Ascending aorta (tissue), 2 donors: Measurements from ENCODE around the gene TGFA. TPM values are rescaled to one million over a fixed set of nuclear protein-coding genes. Genes with fewer than 3 reads are reported as not detected.

Source experiments
- DNase-seq, 2 donors: peaks; one replicate each; pipeline ENCODE4 v3.0.0-alpha.2; 2019; ENCODE audit warnings: low spot score in 2 of 2
- H3K27ac ChIP-seq, 2 donors: fragments of 200-600 bp; sonication (generic); one replicate each; pipeline ENCODE4 v1.5.1; 2016 to 2017; ENCODE audit warnings: mild to moderate bottlenecking in 1 of 2
- H3K27me3 ChIP-seq: fragments of 200-600 bp; sonication (generic); one replicate; pipeline ENCODE4 v1.5.1; 2017
- H3K36me3 ChIP-seq, 2 donors: fragments of 200-600 bp; sonication (generic); one replicate each; pipeline ENCODE4 v1.5.1; 2016
- H3K4me1 ChIP-seq, 2 donors: fragments of 200-600 bp; sonication (generic); one replicate each; pipeline ENCODE4 v1.5.1; 2016 to 2017; ENCODE audit warnings: mild to moderate bottlenecking in 1 of 2
- H3K4me3 ChIP-seq, 2 donors: fragments of 200-600 bp; sonication (generic); one replicate each; pipeline ENCODE4 v1.5.1; 2016 to 2017; ENCODE audit warnings: mild to moderate bottlenecking in 1 of 2
- H3K9me3 ChIP-seq, 2 donors: fragments of 200-600 bp; sonication (generic); one replicate each; pipeline ENCODE4 v1.5.1; 2016
- CTCF ChIP-seq, 3 experiments: fragments of 200-600 bp in 2 of 3; fragments of 450-650 bp in 1 of 3; sonication (generic) in 2 of 3; IDR thresholded peaks; one replicate each; pipeline ENCODE4 v1.5.1; 2016 to 2019; ENCODE audit warnings: antibody characterized with exemption in 3 of 3, mild to moderate bottlenecking in 1 of 3, moderate library complexity in 1 of 3
- intact Hi-C: fragments of 100-400 bp; cut with DNase I; formaldehyde crosslinking; loops from one replicate; pipeline ENCODE4 v1.15.1; 2023
- total RNA-seq: library from RNA; depleted of rRNA; stranded (reverse); fragments of >200 nt; gene quantifications from one replicate; pipeline ENCODE4 v1.1.0, GENCODE V29; 2016

The TGFA gene
- total RNA-seq, 1 donor from 2014 or later = 1.8 TPM

DNA sequence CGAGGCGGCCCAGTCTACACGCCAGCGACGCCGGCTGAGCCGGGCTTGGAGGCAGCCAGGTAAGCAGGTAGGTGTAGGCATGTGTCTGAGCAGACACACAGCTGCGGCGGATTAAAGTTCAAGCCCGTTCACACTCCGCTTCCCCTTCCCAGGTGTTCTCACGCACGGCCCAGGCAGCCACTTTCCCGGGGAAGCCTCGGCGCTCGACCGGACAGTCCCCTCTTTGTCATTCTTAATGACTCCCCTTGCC, 367 bp downstream of the TGFA start:
- no peaks in the 10 kb centered on the region for H3K36me3 ChIP-seq
- H3K4me3 ChIP-seq = peak overlapping the region; percentile 73 to 89
- no peaks in the 10 kb centered on the region for H3K9me3 ChIP-seq
- H3K27ac ChIP-seq = no peak overlapping the region
- H3K4me1 ChIP-seq = peaks cover 0 to 11% of the 10 kb centered on the region in 2 donors
- intact Hi-C loops = no loop called here
- no peak for DNase-seq
- H3K27me3 ChIP-seq = no peaks in the 10 kb centered on the region
- no peak for TF ChIP-seq CTCF (IDR thresholded peaks at IDR 0.05)

- H3K4me1 ChIP-seq = peaks cover 0 to 11% of the 10 kb centered on the region in 2 donors
- H3K36me3 ChIP-seq = no peaks in the 10 kb centered on the region
- peak overlapping the region; percentile 73 to 89 for H3K4me3 ChIP-seq
- intact Hi-C loops = no loop called here
- no peak for TF ChIP-seq CTCF (IDR thresholded peaks at IDR 0.05)
- H3K27ac ChIP-seq = no peak overlapping the region
- no peaks in the 10 kb centered on the region for H3K27me3 ChIP-seq
- H3K9me3 ChIP-seq = no peaks in the 10 kb centered on the region
- no peak for DNase-seq
Measured at GRCh38 chr2:70552501-70553333, 909 bp downstream of the TGFA start.

- TF ChIP-seq CTCF (IDR thresholded peaks at IDR 0.05) = no peak
- no peaks in the 10 kb centered on the region for H3K36me3 ChIP-seq
- peaks cover 0 to 11% of the 10 kb centered on the region in 2 donors for H3K4me1 ChIP-seq
- H3K27me3 ChIP-seq = no peaks in the 10 kb centered on the region
- intact Hi-C loops = no loop called here
- H3K4me3 ChIP-seq = no peak overlapping the region
- no peaks in the 10 kb centered on the region for H3K9me3 ChIP-seq
- H3K27ac ChIP-seq = no peak overlapping the region
- no peak for DNase-seq
Measured at GRCh38 chr2:70551167-70551566, 2.5 kb downstream of the TGFA start.

DNA sequence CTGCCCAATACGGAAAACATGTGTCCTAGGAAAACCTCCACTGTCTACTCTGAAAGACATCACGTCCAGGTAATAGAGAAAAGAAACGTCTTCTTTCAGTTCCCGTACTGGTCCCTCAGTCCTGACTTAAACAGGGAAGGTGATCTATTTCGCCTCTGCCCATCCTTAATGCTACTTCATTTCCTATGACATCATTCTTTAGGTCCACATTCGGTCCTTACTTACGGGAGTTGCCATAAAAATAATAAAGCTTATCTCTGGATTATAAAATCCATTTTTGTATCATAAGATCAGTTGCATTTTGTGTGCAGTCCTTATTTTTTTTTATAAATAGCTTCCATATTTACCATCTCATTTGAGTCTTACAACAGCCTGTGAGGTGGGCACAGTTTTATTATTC, 3.7 kb downstream of the TGFA start:
- H3K27ac ChIP-seq = no peak overlapping the region
- peaks cover 0 to 11% of the 10 kb centered on the region in 2 donors for H3K4me1 ChIP-seq

DNA sequence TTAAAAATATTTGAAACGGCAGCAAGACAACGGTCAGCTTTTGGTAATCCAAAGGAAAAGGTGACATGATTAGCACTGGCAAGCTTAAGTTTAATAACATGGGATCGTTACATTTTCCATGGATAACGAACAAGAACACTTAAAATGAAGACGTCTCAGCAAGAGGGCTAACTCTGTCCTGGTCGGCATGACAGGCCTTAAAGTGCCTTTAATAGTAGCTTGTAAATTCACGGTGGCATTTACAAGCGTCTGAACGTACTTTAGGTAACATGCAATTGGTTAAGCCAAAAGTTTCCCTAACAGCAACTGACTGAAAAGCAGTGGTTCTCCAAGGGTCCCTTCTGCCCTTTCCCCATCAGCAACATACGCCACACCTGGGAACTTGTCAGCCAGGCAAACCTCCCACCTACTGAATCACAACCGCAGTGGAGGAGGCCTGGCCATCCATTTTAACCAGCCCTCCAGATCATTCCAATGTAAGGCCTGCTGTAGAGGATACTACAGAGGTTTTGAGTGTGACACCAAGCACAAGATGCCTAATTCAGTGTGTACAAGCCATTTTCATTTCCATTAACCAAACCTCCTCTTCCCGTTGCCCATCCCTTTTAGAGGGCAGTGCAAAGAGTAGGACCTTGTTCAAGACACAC, 4.4 kb downstream of the TGFA start:
- Histone ChIP-seq H3K4me3 (no peak overlapping the region), H3K9me3 (no peaks in the 10 kb centered on the region), H3K27ac (no peak overlapping the region), H3K27me3 (peaks cover 3% of the 10 kb centered on the region), H3K36me3 (no peaks in the 10 kb centered on the region), H3K4me1 (peaks cover 0 to 5% of the 10 kb centered on the region in 2 donors)
- no peak for DNase-seq
- TF ChIP-seq CTCF (IDR thresholded peaks at IDR 0.05) = no peak
- intact Hi-C loops = no loop called here

More for the DNA sequence above, 3.7 kb downstream of the TGFA start:
- Histone ChIP-seq H3K36me3 (no peaks in the 10 kb centered on the region), H3K27me3 (no peaks in the 10 kb centered on the region), H3K9me3 (no peaks in the 10 kb centered on the region), H3K4me3 (no peak overlapping the region)
- intact Hi-C loops = no loop called here
- no peak for TF ChIP-seq CTCF (IDR thresholded peaks at IDR 0.05)
- DNase-seq = no peak
